HCT116 (cell line): Measurements from ENCODE around the gene HOXB3.

Experiments used
- CEBPB ChIP-seq: IDR thresholded peaks from 2 replicates; pipeline ENCODE4 v1.6.1; 2012; ENCODE audit warnings: low read depth
- CTCF ChIP-seq, 3 experiments: fragments of 200-600 bp in 1 of 3; sonication (generic) in 1 of 3; IDR thresholded peaks in 2 of 3; conservative IDR thresholded peaks in 1 of 3; 2 replicates each; pipeline ENCODE4 v1.5.1; 2012 to 2017; ENCODE audit warnings: low read depth in 2 of 3, low read length in 2 of 3, antibody characterized with exemption in 1 of 3, borderline replicate concordance in 1 of 3, control low read depth in 1 of 3, mild to moderate bottlenecking in 1 of 3, mixed read lengths in 1 of 3, mixed run types in 1 of 3, moderate library complexity in 1 of 3; ENCODE audit not compliant: insufficient read depth in 1 of 3
- ELF1 ChIP-seq: IDR thresholded peaks from 2 replicates; pipeline ENCODE4 v1.6.1; 2012; ENCODE audit warnings: low read depth, borderline replicate concordance
- EZH2 ChIP-seq: fragments of 200-600 bp; sonication (generic); IDR thresholded peaks from 2 replicates; pipeline ENCODE4 v1.6.1; 2017; ENCODE audit warnings: antibody characterized with exemption, mixed run types
- EZH2phosphoT487 ChIP-seq: fragments of 200-600 bp; IDR thresholded peaks from 2 replicates; pipeline ENCODE4 v1.6.1; 2018; ENCODE audit warnings: antibody characterized with exemption, borderline replicate concordance
- FOSL1 ChIP-seq: IDR thresholded peaks from 2 replicates; pipeline ENCODE4 v1.6.1; 2012; ENCODE audit warnings: low read depth
- JUND ChIP-seq: IDR thresholded peaks from 2 replicates; pipeline ENCODE4 v1.6.1; 2012
- MAX ChIP-seq: IDR thresholded peaks from 2 replicates; pipeline ENCODE4 v1.6.1; 2012
- POLR2A ChIP-seq: IDR thresholded peaks from 2 replicates; pipeline ENCODE4 v1.7.0; 2011; ENCODE audit warnings: borderline replicate concordance; ENCODE audit not compliant: insufficient read depth, insufficient read length; ENCODE audit errors: extremely low read depth
- POLR2AphosphoS5 ChIP-seq: IDR thresholded peaks from 2 replicates; pipeline ENCODE4 v1.6.1; 2011; ENCODE audit warnings: mild to moderate bottlenecking, low read depth, low read length, moderate library complexity
- RAD21 ChIP-seq: IDR thresholded peaks from 2 replicates; pipeline ENCODE4 v1.6.1; 2012; ENCODE audit warnings: low read depth, mild to moderate bottlenecking
- REST ChIP-seq: IDR thresholded peaks from 2 replicates; pipeline ENCODE4 v1.6.1; 2012; ENCODE audit warnings: low read depth
- SRF ChIP-seq: IDR thresholded peaks from 2 replicates; pipeline ENCODE4 v1.6.1; 2012; ENCODE audit warnings: low read depth
- ZNF274 ChIP-seq: fragments of 200-500 bp; sonication (Bioruptor generic); IDR thresholded peaks from 2 replicates; pipeline ENCODE4 v1.6.1; 2014; ENCODE audit warnings: mild to moderate bottlenecking, low read depth, low read length, inconsistent platforms

- TF ChIP-seq ZNF274 (no peak), REST (no peak), RAD21 (no peak), FOSL1 (no peak), CTCF (IDR thresholded peaks at IDR 0.05 in 2 of 3, conservative IDR thresholded peaks at IDR 0.05 in 1 of 3; ENCODE audit: borderline replicate concordance in 1 of 3, insufficient read depth in 1 of 3, low read depth in 2 of 3, low read length in 2 of 3) (no peak), CEBPB (no peak), EZH2phosphoT487 (no peak), SRF (no peak), JUND (no peak), POLR2AphosphoS5 (no peak), MAX (no peak), POLR2A (no peak), ELF1 (no peak), EZH2 (no peak)
Observed at GRCh38 chr17:48553826-48554225, 36.2 kb downstream of the HOXB3 start.
